Activated CD4-positive, alpha-beta memory T cell treated with anti-CD3 and anti-CD28 coated beads for 36 hours (primary cell): ENCODE results near the gene CHI3L2. TPM values are rescaled to one million over a fixed set of nuclear protein-coding genes. Genes with fewer than 3 reads are reported as not detected.

ENCODE experiments used
- CTCF ChIA-PET: fragments of 350-600 bp; sonication (Branson Sonifier 250); formaldehyde crosslinking; loops from one replicate; lab custom pipeline; 2021; ENCODE audit warnings: antibody characterized with exemption, inconsistent platforms; lab: Charles Lee
- POLR2A ChIA-PET: fragments of 350-600 bp; sonication (Branson Sonifier 250); formaldehyde crosslinking; loops from one replicate; lab custom pipeline; 2021; ENCODE audit warnings: antibody characterized with exemption; lab: Charles Lee
- DNase-seq: peaks from one replicate; pipeline ENCODE4 v3.0.0-alpha.2; 2020
- H3K27ac Mint-ChIP-seq: one replicate; pipeline ENCODE4 v1.8.0; 2021; ENCODE audit warnings: mixed read lengths
- H3K27me3 Mint-ChIP-seq: one replicate; pipeline ENCODE4 v1.8.0; 2021; ENCODE audit warnings: mixed read lengths
- H3K36me3 Mint-ChIP-seq: one replicate; pipeline ENCODE4 v1.8.0; 2021; ENCODE audit warnings: mixed read lengths
- H3K4me1 Mint-ChIP-seq: one replicate; pipeline ENCODE4 v1.8.0; 2021; ENCODE audit warnings: low read depth, mixed read lengths
- H3K4me3 Mint-ChIP-seq: one replicate; pipeline ENCODE4 v1.8.0; 2021; ENCODE audit warnings: mild to moderate bottlenecking, mixed read lengths
- H3K9me3 Mint-ChIP-seq: one replicate; pipeline ENCODE4 v1.8.0; 2021; ENCODE audit warnings: mixed read lengths
- intact Hi-C: fragments of 100-400 bp; cut with micrococcal nuclease; formaldehyde crosslinking; loops from one replicate; pipeline ENCODE4 v1.15.1; 2023
- total RNA-seq, 2 experiments: library from RNA; stranded (reverse); gene quantifications; one replicate each; pipeline ENCODE4 v1.2.3, GENCODE V29; 2021

The CHI3L2 gene
- total RNA-seq, 2 experiments from 2014 or later: 2.2 to 2.8 TPM

- H3K27ac Mint-ChIP-seq: no peak overlapping the region
- ChIA-PET CTCF (interaction anchor here (1.0 kb wide), 1 partner anchor 249 kb away, joined by 4 read pairs; no protein-coding TSS in a partner anchor), POLR2A (no interaction called here)
- H3K4me1 Mint-ChIP-seq: peaks cover 16% of the 10 kb centered on the region
- no peaks in the 10 kb centered on the region for H3K9me3 Mint-ChIP-seq
- H3K4me3 Mint-ChIP-seq: no peak overlapping the region
- no peak for DNase-seq
- intact Hi-C loops: no loop called here
- H3K27me3 Mint-ChIP-seq: no peaks in the 10 kb centered on the region
- no peaks in the 10 kb centered on the region for H3K36me3 Mint-ChIP-seq
Measured at GRCh38 chr1:111280267-111280666, 52.8 kb downstream of the CHI3L2 start.

GRCh38 chr1:111281411-111281810 lies 53.9 kb downstream of the CHI3L2 start:
- H3K4me1 Mint-ChIP-seq: peaks cover 8% of the 10 kb centered on the region
- intact Hi-C loops: no loop called here
- no peak overlapping the region for H3K27ac Mint-ChIP-seq
- DNase-seq: no peak
- no peak overlapping the region for H3K4me3 Mint-ChIP-seq
- ChIA-PET POLR2A (no interaction called here), CTCF (no interaction called here)
- H3K36me3 Mint-ChIP-seq: no peaks in the 10 kb centered on the region
- H3K9me3 Mint-ChIP-seq: no peaks in the 10 kb centered on the region
- no peaks in the 10 kb centered on the region for H3K27me3 Mint-ChIP-seq

GRCh38 chr1:111283838-111284237 lies 56.3 kb downstream of the CHI3L2 start:
- DNase-seq: no peak
- H3K9me3 Mint-ChIP-seq: no peaks in the 10 kb centered on the region
- H3K27ac Mint-ChIP-seq: no peak overlapping the region
- ChIA-PET CTCF (no interaction called here), POLR2A (no interaction called here)
- H3K27me3 Mint-ChIP-seq: no peaks in the 10 kb centered on the region
- H3K4me3 Mint-ChIP-seq: no peak overlapping the region
- H3K36me3 Mint-ChIP-seq: no peaks in the 10 kb centered on the region
- H3K4me1 Mint-ChIP-seq: peaks cover 2% of the 10 kb centered on the region
- intact Hi-C loops: no loop called here

DNA sequence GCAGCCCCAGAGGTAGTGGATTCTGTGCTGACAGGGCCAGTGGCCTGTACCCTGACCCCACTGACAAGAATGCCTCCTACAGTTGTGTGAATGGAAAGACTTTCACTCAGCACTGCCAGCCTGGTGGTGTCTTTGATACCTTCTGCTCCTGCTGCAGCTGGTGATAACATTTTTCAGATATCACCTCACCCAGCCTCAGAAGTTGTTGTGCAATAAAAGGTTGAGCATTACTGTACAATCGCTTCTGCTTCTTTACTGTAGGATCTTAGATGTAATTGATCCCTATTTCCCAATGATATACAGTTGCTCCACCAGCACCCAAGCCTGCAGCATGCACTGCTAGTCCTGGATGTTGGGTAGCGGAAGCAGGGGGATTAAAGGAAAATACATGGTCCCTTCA lies 58.4 kb downstream of the CHI3L2 start:
- H3K27me3 Mint-ChIP-seq: no peaks in the 10 kb centered on the region
- H3K4me1 Mint-ChIP-seq: no peaks in the 10 kb centered on the region
- H3K4me3 Mint-ChIP-seq: no peak overlapping the region
- no peaks in the 10 kb centered on the region for H3K9me3 Mint-ChIP-seq
- H3K27ac Mint-ChIP-seq: no peak overlapping the region
- ChIA-PET CTCF (no interaction called here), POLR2A (no interaction called here)
- DNase-seq: no peak
- intact Hi-C loops: no loop called here
- no peaks in the 10 kb centered on the region for H3K36me3 Mint-ChIP-seq

- Mint-ChIP-seq H3K36me3 (no peaks in the 10 kb centered on the region), H3K27me3 (no peaks in the 10 kb centered on the region), H3K4me1 (no peaks in the 10 kb centered on the region), H3K4me3 (no peak overlapping the region), H3K27ac (no peak overlapping the region), H3K9me3 (no peaks in the 10 kb centered on the region)
- ChIA-PET CTCF (no interaction called here), POLR2A (no interaction called here)
- intact Hi-C loops: no loop called here
- DNase-seq: no peak
Measured at GRCh38 chr1:111286912-111287311, 59.4 kb downstream of the CHI3L2 start.

GRCh38 chr1:111289371-111289770 lies 61.9 kb downstream of the CHI3L2 start:
- no peaks in the 10 kb centered on the region for H3K4me1 Mint-ChIP-seq
- POLR2A ChIA-PET: no interaction called here
- no peaks in the 10 kb centered on the region for H3K36me3 Mint-ChIP-seq

GRCh38 chr1:111290104-111290503 lies 62.6 kb downstream of the CHI3L2 start:
- no peak overlapping the region for H3K27ac Mint-ChIP-seq
- no peaks in the 10 kb centered on the region for H3K27me3 Mint-ChIP-seq
- ChIA-PET CTCF (no interaction called here), POLR2A (no interaction called here)
- H3K36me3 Mint-ChIP-seq: no peaks in the 10 kb centered on the region
- intact Hi-C loops: no loop called here
- DNase-seq: no peak
- no peak overlapping the region for H3K4me3 Mint-ChIP-seq
- H3K9me3 Mint-ChIP-seq: no peaks in the 10 kb centered on the region
- no peaks in the 10 kb centered on the region for H3K4me1 Mint-ChIP-seq

More at GRCh38 chr1:111289371-111289770, 61.9 kb downstream of the CHI3L2 start:
- intact Hi-C loops: no loop called here
- CTCF ChIA-PET: interaction anchor here (1.2 kb wide), 1 partner anchor 111 kb away, joined by 3 read pairs; no protein-coding TSS in a partner anchor
- Mint-ChIP-seq H3K4me3 (no peak overlapping the region), H3K9me3 (no peaks in the 10 kb centered on the region), H3K27ac (no peak overlapping the region), H3K27me3 (no peaks in the 10 kb centered on the region)
- DNase-seq: no peak

DNA sequence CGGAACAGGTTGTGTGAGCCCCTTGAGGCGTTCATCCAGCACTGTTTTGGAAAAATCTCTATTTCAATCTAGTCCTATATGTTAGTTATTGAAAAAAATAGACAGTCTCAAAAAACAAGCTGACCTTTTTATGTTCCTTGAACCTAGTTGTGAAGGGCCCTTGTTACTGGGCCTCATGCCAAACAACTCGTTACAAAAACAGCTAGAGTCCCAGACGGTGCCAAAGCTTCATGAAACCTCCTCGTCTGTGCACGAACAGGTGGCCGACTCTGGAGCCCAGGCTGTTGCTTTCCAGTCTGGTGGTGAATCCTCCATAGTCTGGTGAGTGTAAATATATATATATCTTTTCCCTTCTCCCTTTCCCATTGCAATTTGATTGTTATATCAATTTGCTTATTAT lies 63.1 kb downstream of the CHI3L2 start, which contains the start of gene CHIA:
CHIA (plus strand) TSS at position 222 of the 400 bp plus-strand sequence. CDS start 19,617 bp downstream, outside the sequence.
- Mint-ChIP-seq H3K4me3 (no peak within 1 kb of the TSS), H3K4me1 (no peaks in the 10 kb centered on the region), H3K27ac (no peak within 1 kb of the TSS), H3K9me3 (no peaks in the 10 kb centered on the region), H3K27me3 (no peaks in the 10 kb centered on the region), H3K36me3 (no peaks in the 10 kb centered on the region)
- intact Hi-C loops: no loop called here
- CTCF ChIA-PET: no interaction called here
- DNase-seq: no peak
- POLR2A ChIA-PET: no interaction called here

Other genes with a start within 250 kb of the CHI3L2 start
- 10 to 100 TPM; 30.1 to 30.5 TPM for gene DRAM2, start 87.6 kb upstream of the CHI3L2 start, total RNA-seq
- gene CEPT1, start 87.5 kb upstream of the CHI3L2 start, total RNA-seq: 10 to 100 TPM; 23.9 to 28.8 TPM
- gene DENND2D, start 27.1 kb upstream of the CHI3L2 start, total RNA-seq: 100 to 1,000 TPM; 156 to 157 TPM
- not detected for gene CHIA, start 63.1 kb downstream of the CHI3L2 start, total RNA-seq
- 1 to 10 TPM; 1.1 to 1.9 TPM for gene OVGP1, start 200.0 kb downstream of the CHI3L2 start, total RNA-seq
- 10 to 100 TPM; 44.6 to 48.4 TPM for gene WDR77, start 221.5 kb downstream of the CHI3L2 start, total RNA-seq
- gene ATP5PB, start 221.8 kb downstream of the CHI3L2 start, total RNA-seq: 100 to 1,000 TPM; 300 to 302 TPM
- 1 to 10 TPM; 3.9 to 5.1 TPM for gene C1orf162, start 246.3 kb downstream of the CHI3L2 start, total RNA-seq